Glutamatergic neuron (in vitro differentiated cells): Measurements from ENCODE around the gene KCTD2. TPM values are rescaled to one million over a fixed set of nuclear protein-coding genes. Genes with fewer than 3 reads are reported as not detected.

Source experiments
- DNase-seq: peaks from one replicate; pipeline ENCODE4 v3.0.0; 2022
- H3K27ac Mint-ChIP-seq: one replicate; pipeline ENCODE4 v1.8.0; 2020; ENCODE audit warnings: mild to moderate bottlenecking, mixed read lengths, inconsistent platforms; ENCODE audit not compliant: unreplicated experiment
- H3K27me3 Mint-ChIP-seq: one replicate; pipeline ENCODE4 v1.8.0; 2020; ENCODE audit warnings: mild to moderate bottlenecking, moderate library complexity, mixed read lengths, inconsistent platforms; ENCODE audit not compliant: unreplicated experiment
- H3K36me3 Mint-ChIP-seq: one replicate; pipeline ENCODE4 v1.8.0; 2020; ENCODE audit warnings: mild to moderate bottlenecking, mixed read lengths, inconsistent platforms; ENCODE audit not compliant: unreplicated experiment
- H3K4me1 Mint-ChIP-seq: one replicate; pipeline ENCODE4 v1.8.0; 2020; ENCODE audit warnings: mild to moderate bottlenecking, low read depth, mixed read lengths, inconsistent platforms; ENCODE audit not compliant: unreplicated experiment
- H3K4me3 Mint-ChIP-seq: one replicate; pipeline ENCODE4 v1.8.0; 2020; ENCODE audit warnings: mild to moderate bottlenecking, mixed read lengths, inconsistent platforms; ENCODE audit not compliant: unreplicated experiment
- H3K9me3 Mint-ChIP-seq: one replicate; pipeline ENCODE4 v1.8.0; 2020; ENCODE audit warnings: mild to moderate bottlenecking, moderate library complexity, mixed read lengths, inconsistent platforms; ENCODE audit not compliant: unreplicated experiment
- total RNA-seq: library from RNA; stranded (reverse); fragmentation: NEBNext Ultra II Directional; extraction: Animal tissue kit (Norgen Biotek cat#: 25700); gene quantifications from one replicate; pipeline ENCODE4 v1.2.1, GENCODE V29; 2021; ENCODE audit not compliant: unreplicated experiment
- TF ChIP-seq, protein P1 (sequence below): fragments of 200-600 bp; sonication (generic); IDR thresholded peaks from one replicate; pipeline ENCODE4 v1.5.0; 2021; ENCODE audit not compliant: partially characterized antibody, unreplicated experiment

Gene KCTD2
- total RNA-seq, 1 donor from 2014 or later = 23.4 TPM

DNA sequence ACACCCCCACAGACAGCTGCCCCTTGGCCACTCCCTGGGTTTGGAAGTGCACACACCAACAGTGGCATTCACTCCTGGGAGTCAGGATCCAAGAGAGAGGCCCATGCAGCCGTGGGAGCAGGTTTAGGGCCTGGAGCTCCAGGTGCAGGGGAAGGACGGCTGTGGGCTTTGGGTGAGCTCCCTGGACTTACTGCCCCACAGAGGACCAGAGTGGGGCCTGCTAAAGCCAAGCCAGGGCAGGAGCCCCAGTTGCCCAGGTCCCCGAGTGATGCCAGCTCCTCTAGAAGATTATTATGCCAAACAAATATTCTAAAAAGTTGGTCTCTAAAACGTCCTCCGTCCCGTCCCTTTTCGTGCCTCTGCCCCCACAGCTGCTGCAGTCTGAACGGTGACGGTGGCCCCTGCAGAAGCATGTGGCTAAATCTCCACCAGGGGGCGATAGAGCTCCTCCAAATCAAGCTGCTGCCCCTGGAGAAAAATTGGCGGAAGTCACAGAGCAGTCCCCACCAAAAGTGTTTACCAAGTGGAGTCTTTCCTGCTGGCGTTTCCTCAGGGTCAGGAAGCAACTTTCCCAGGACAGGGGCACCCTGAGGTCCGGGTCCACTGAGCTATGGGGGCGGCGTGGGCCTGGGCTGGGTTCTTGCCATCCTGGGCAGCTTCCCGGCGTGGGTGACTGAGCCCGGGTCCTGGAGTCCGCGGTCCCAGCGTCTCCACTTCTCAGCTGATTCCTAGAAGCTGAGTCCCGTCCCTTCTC lies 67.0 kb downstream of the KCTD2 start:
- TF ChIP-seq, protein P1, sequence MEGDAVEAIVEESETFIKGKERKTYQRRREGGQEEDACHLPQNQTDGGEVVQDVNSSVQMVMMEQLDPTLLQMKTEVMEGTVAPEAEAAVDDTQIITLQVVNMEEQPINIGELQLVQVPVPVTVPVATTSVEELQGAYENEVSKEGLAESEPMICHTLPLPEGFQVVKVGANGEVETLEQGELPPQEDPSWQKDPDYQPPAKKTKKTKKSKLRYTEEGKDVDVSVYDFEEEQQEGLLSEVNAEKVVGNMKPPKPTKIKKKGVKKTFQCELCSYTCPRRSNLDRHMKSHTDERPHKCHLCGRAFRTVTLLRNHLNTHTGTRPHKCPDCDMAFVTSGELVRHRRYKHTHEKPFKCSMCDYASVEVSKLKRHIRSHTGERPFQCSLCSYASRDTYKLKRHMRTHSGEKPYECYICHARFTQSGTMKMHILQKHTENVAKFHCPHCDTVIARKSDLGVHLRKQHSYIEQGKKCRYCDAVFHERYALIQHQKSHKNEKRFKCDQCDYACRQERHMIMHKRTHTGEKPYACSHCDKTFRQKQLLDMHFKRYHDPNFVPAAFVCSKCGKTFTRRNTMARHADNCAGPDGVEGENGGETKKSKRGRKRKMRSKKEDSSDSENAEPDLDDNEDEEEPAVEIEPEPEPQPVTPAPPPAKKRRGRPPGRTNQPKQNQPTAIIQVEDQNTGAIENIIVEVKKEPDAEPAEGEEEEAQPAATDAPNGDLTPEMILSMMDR = peak; percentile 98
- Mint-ChIP-seq H3K9me3 (peaks cover 1% of the 10 kb centered on the region), H3K27ac (no peak overlapping the region), H3K36me3 (no peaks in the 10 kb centered on the region), H3K4me3 (peak overlapping the region; percentile 7), H3K4me1 (peaks cover 2% of the 10 kb centered on the region), H3K27me3 (peaks cover 2% of the 10 kb centered on the region)
- peak; percentile 84 for DNase-seq

DNA sequence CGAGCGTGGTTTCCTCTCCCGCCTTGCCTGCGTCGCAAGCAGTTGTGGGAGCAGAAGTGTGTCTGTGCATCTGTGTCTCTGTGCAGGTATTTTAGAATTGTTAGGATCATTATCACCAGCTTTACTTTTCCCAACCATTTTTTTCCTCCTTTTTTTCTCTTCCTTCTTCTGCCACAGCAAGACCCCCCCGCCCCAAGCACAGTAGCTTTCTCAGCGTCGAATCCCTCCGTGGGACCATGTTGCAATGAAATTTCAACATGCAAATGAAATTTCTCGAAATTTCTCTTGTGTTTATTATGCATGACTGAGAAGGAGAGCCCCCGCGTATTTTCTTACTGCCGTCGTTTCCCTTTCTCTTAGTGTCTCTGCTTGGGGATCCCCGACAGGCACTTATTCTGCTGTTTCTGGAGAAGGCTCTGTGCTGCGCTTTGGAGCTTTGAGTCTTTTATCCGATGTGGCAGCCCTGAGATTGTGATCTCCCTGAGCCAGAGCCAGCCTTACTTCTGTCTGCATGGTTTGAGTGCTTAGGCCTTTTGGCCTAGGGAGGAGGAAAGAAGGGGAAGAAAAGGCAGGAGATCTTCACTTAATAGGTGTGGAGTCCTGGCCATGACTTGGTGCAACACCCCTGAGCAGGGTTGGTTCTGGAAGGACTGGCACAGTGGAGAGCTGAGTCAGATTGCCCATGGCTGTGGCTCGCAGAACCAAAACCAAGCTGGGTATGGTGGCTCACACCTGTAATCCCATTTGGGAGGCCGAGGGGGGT lies 67.7 kb downstream of the KCTD2 start:
- Mint-ChIP-seq H3K4me3 (peak overlapping the region; percentile 48), H3K27ac (no peak overlapping the region), H3K27me3 (peaks cover 2% of the 10 kb centered on the region), H3K36me3 (no peaks in the 10 kb centered on the region), H3K9me3 (peaks cover 1% of the 10 kb centered on the region), H3K4me1 (peaks cover 2% of the 10 kb centered on the region)
- no peak for DNase-seq
- TF ChIP-seq, protein P1 = no peak

Other genes starting within 250 kb of the KCTD2 start
- gene GRIN2C, start 187.3 kb upstream of the KCTD2 start, total RNA-seq = 0.12 TPM
- 12.1 TPM for gene FDXR, start 174.2 kb upstream of the KCTD2 start, total RNA-seq
- gene FADS6, start 153.6 kb upstream of the KCTD2 start, total RNA-seq = not detected
- gene USH1G, start 124.0 kb upstream of the KCTD2 start, total RNA-seq = 0.12 TPM
- gene OTOP2, start 123.0 kb upstream of the KCTD2 start, total RNA-seq = not detected
- gene OTOP3, start 111.3 kb upstream of the KCTD2 start, total RNA-seq = not detected
- 106 TPM for gene HID1, start 74.5 kb upstream of the KCTD2 start, total RNA-seq
- 59.4 TPM for gene CDR2L, start 59.6 kb upstream of the KCTD2 start, total RNA-seq
- gene MRPL58, start 34.6 kb upstream of the KCTD2 start, total RNA-seq = 22.2 TPM
- 139 TPM for gene ATP5PD, start 256 bp upstream of the KCTD2 start, total RNA-seq
- 1.1 TPM for gene SLC16A5, start 40.7 kb downstream of the KCTD2 start, total RNA-seq
- gene ARMC7, start 62.7 kb downstream of the KCTD2 start, total RNA-seq = 9.9 TPM
- gene NT5C, start 84.5 kb downstream of the KCTD2 start, total RNA-seq = 40.4 TPM
- gene JPT1, start 107.3 kb downstream of the KCTD2 start, total RNA-seq = 642 TPM
- gene SUMO2, start 135.7 kb downstream of the KCTD2 start, total RNA-seq = 625 TPM
- gene NUP85, start 158.5 kb downstream of the KCTD2 start, total RNA-seq = 58.9 TPM
- 65.0 TPM for gene GGA3, start 214.4 kb downstream of the KCTD2 start, total RNA-seq
- 48.8 TPM for gene MRPS7, start 214.7 kb downstream of the KCTD2 start, total RNA-seq
- gene MIF4GD, start 224.0 kb downstream of the KCTD2 start, total RNA-seq = 12.8 TPM
- gene SLC25A19, start 242.2 kb downstream of the KCTD2 start, total RNA-seq = 9.3 TPM